CD4-positive, alpha-beta T cell treated with Interleukin-17A for 1 hour (primary cell): ENCODE measurements around the gene ZEB2.

Experiments
- DNase-seq: peaks from one replicate; pipeline ENCODE4 v3.0.0-alpha.2; 2020

The ZEB2 gene

DNA sequence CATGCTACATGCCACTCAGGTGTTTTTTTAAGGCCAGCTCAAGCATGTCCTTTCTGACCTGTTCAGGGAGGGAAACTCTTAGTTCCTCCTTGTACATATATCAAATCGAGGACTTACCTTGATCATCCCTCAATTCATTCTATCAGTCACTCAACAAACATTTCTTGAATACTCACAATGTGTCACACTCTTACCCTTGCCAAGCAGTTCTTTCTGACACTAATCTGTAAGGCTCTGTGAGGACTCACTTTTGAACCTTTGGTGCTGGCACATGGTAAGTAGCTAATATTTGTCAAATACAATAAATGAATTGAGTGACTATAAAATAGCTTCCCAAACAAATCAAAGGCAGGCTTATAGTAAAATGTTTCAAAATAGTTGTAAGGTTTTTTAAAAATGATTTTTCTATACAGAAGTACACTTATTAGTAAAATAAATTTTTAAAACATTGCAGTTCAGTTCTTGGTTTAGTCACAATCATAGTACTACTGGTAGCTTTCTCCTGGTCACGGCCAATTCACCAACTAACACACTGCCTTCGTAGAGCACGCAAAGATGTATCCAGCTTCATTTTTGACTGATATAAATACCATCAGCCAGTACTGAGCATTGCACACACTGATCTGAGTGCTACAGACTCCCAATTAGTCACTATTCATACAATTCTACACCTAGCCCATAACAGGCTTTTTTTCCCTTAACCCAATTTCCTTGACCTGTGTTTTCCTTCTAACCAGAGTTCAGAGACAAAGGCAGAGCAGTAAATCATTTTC lies 50.9 kb downstream of the ZEB2 start:
- no peak for DNase-seq

DNA sequence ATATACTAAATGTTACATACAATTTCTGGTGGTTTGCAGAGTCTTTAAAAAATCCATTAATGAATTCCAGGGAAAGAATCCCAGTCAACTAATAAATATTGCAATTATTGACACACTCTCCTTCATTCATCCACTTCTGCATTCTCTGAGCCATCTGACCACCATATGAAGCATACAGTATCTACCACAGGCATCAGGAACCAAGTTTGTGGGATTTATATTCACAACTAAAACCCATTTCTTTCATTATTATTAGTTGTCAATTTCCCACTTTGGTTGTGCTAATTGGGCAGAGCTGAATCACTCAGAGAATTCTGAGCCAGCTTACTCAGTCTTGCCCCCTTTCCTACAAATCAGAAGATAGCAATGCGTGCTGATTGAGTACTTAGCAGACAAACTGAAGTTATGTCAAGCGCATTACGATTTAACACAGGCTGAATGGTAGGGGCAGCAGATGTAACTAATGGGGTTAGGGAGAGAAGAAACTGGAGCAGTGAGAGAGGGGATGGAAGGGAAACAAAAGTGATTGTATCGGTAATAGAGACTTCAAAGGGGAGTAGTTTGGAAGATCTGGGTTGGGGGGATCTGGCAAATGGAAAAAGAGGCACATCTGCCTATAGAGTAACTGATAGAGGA lies 52.3 kb downstream of the ZEB2 start:
- DNase-seq: no peak

GRCh38 chr2:144466637-144467036 lies 53.3 kb downstream of the ZEB2 start:
- DNase-seq: no peak

DNA sequence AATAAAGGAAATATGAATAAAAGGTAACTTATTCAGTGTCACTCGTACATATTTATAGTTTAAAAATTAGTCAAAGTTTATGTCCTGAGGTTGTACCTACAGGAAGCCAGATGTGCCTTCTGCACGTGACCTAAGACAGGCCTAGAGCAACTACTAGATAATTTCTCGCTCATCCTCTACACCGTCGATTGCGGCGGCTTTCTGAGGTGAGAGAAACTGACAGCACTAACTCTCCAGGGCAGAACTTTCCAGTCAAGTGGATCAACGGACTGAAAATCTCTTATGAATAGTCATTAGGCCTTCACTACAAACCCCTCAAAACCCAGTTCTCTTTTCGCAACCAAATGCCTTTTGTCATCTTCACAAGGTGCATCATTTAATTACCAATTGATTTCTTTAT lies 54.2 kb downstream of the ZEB2 start:
- DNase-seq: no peak

GRCh38 chr2:144464730-144465129 lies 55.2 kb downstream of the ZEB2 start:
- no peak for DNase-seq

GRCh38 chr2:144463266-144463665 lies 56.7 kb downstream of the ZEB2 start:
- no peak for DNase-seq

DNA sequence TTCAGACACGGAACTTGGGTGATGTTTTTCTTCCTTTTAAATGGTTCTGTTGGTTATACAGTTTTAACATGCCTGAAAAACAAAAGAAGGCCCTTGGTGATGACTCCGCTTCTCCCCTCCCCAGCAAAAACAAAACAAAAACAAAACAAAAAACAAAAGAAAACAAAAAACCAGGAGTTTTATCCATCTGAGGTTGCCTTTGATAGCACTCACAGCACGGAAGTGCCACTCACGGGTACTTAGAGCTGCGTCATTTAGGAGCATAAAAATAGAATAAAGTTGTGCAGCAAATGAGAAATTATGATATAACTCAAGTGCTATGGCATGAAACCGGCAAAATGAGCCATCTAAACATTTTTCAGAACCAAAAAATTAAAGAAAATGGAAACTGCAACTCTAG lies 57.7 kb downstream of the ZEB2 start:
- no peak for DNase-seq

DNA sequence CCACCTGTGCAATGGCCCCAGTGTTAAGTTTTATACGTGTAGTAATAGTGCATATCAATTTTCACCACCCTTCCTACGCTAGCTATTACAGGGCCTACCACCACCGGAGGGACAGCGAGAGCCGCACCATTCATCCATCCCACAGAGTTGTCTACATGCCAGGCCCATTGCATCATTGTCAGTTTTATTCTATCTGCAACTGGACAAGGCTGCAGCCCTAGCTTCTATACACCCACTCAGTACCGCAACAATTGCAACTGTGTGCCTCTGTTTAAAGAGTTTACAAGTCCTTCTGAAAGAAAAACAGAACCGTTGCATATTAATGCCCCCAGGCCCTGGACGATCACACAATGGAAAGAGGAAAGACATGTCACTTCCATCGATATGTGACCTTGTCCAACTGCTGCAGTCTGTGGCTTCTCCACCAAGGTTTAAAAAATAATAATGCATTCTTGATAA lies 58.6 kb downstream of the ZEB2 start:
- DNase-seq: no peak

- DNase-seq: no peak
These were observed 59.1 kb downstream of the ZEB2 start for GRCh38 chr2:144460727-144461307.

- DNase-seq: peak; percentile 86
These were observed 60.0 kb downstream of the ZEB2 start for GRCh38 chr2:144459937-144460336.

GRCh38 chr2:144459286-144459685 lies 60.6 kb downstream of the ZEB2 start:
- no peak for DNase-seq

DNA sequence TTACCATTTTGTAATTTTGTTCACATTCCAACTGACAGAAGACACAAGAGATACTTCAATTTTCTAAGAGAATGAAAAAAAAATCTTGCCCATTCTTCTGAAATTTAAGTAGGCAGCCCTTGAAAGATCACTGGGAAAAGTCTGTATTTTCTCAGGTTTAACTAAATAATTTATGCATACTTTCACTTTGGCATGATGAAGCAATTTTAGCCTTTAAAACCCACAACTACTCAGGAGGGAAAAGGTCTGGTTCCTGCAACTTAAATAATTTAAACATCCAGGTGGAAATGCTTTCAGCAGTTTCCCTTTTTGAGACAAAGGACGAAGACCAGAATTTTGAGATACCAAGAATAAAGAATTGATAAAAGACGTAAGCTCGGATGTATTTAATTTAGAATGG lies 61.4 kb downstream of the ZEB2 start:
- DNase-seq: no peak

- peak; percentile 49 for DNase-seq
These were observed 63.2 kb downstream of the ZEB2 start for GRCh38 chr2:144456680-144457079.

DNA sequence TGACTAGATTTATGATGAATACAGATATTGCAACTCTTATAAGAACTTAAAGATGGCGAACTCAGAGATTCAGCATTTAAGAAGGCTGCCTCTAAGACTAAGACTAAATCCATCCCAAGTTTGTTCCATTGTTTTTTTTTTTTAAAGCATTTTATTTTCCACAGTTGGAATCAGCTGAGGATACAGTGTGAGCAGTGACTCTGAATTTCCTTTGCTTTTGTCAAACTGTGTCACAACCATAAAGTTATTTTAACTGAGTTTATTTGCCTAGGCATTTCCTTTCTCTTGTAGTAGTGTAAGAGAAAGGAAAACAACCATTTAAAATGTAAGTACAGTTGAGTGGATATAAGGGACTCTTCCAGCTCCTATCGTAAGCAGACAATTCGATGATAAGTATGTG lies 63.9 kb downstream of the ZEB2 start:
- DNase-seq: no peak

GRCh38 chr2:144454466-144455287 lies 65.2 kb downstream of the ZEB2 start:
- DNase-seq: peak; percentile 56

DNA sequence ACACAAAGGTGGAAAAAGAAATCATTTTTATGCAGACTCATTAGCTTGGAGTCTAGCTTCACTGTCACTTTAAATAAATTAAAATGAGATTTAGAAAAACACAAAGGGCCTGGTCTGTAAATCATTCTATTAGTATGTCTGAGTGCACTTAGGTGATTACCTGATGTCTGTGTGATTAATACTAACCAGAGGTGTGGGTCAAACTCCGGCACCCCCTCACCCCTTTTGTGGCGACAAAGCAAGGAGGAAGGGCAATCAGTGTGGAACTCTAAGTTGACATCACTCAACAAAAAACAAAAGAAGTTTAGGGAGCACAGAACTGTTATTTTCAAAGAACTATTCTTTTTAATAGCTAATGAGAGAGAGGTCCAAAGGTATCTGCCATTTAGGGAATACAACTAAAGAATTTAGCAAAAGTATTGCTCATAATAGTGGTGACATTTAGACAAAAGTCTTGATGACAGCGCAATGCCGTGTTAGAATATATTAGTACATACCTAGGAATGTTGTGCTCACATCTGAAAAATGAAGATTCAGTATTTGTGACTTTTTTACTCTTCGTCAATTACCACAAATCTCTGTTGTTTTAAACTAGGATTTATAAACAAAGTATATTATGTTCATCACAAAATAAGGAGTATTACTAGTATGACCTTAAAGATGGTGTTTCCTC lies 66.3 kb downstream of the ZEB2 start:
- no peak for DNase-seq

DNA sequence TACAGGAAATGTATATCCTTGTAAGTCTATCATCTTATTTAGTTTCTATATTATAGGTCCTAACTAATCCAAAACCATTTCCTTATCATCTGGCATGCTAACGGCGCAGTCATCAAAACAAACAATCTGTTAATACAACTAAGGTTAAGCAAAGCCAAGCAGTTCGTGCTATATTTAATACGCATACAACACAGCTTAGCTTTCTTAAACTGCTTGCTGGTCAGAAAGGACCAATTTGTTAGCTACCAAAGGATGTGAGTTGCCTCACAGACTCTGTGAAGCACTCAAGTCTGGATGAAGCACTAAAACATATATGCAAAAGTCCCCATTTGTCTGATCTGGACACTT lies 67.0 kb downstream of the ZEB2 start:
- no peak for DNase-seq

- no peak for DNase-seq
These were observed 67.5 kb downstream of the ZEB2 start for GRCh38 chr2:144452169-144452988.

GRCh38 chr2:144451443-144451842 lies 68.5 kb downstream of the ZEB2 start:
- no peak for DNase-seq

- no peak for DNase-seq
These were observed 70.9 kb downstream of the ZEB2 start for GRCh38 chr2:144449028-144449406.

DNA sequence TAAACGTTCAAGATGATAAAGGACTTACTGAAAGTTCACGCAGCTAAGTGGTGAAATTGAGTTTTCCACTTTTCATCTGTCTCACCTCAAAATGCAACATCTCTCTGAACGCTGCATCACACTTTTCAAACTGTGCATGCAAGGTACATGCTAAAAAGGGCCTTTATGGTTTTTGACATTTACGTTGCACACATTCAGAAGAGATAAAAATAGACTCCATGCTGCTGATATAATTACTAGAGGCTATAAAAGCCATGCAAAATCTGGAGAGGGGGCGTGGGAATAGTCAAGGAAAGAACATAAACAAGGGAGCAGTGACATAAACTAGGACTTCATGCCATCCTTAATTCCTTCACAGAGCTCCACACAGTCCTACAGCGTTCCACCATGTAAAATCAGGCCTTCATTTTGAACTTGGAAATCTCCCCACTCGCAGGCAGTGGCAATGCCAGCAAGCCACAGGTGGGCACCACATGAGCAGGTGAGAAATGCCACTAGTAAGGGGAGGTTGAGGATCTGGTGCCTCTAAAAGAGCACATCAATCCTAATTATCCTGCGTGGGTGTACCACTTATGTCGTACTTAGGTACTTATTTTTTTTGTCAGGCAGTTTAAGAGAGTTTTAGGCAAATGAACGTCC lies 71.4 kb downstream of the ZEB2 start:
- no peak for DNase-seq

GRCh38 chr2:144447535-144447934 lies 72.4 kb downstream of the ZEB2 start:
- DNase-seq: no peak
